ENCODE measurements around the gene TRAPPC2B.
A peak's percentile ranks its signal among the peaks of the same experiment; 100 is the strongest.

The TRAPPC2B gene

GRCh38 chr19:57362997-57363687 lies at the start of gene TRAPPC2B, which contains the start of gene ZNF547:
Gene TRAPPC2B, plus strand, starts transcription at chr19:57363551. Its CDS starts 1,283 bp downstream, at chr19:57364834.
Gene ZNF547, plus strand, starts transcription at chr19:57363551. Its CDS starts 5,005 bp downstream, at chr19:57368556.
- peak; percentile 77 to 92 (median 89) for DNase-seq (ENCODE audit: low read depth in 2 of 3, low spot score in 2 of 3)

DNA sequence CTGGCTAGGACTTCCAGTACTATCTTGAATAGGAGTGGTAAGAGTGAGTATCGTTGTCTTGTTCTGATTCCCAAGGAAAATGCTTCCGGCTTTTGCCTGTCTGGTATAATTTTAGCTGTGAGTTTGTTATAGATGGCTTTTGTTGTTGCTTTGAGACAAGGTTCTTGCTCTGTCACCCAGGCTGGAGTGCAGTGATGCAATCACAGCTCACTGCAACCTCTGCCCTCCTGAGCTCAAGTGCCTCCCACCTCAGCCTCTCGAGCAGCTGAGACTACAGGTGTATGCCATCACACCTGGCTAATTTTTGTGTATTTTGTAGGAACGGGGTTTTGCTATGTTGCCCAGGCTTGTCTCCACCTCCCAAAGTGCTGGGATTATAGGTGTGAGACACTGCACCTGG lies 49.2 kb upstream of the TRAPPC2B start:
- no peak for DNase-seq (ENCODE audit: low read depth in 2 of 3, low spot score in 2 of 3)

DNA sequence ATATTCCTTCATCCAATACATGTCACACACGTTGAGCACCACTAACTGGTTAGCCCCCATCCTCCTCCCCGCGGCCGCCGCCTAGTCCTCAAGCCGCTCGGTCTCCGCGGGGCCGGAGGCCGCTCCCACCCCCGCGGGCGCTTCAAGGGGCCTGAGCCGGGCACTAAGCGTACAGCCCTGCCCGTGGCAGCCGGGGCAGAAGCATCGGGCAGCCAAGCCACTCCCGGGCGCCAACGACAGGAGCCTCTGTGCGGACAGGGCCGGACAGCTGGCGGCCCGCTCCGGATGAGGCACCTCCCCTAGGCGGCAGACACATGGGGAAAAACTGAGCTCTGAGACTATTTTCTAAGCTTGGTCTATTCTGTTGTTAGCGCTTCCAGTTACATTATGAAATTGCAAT lies 45.8 kb upstream of the TRAPPC2B start:
- DNase-seq (ENCODE audit: low read depth in 2 of 3, low spot score in 2 of 3): no peak

- DNase-seq (ENCODE audit: low read depth in 2 of 3, low spot score in 2 of 3): no peak
These were observed 43.5 kb upstream of the TRAPPC2B start for GRCh38 chr19:57319869-57320179.

GRCh38 chr19:57320180-57321084 lies 42.9 kb upstream of the TRAPPC2B start, which contains the start of gene ZNF543:
Gene ZNF543, plus strand, starts transcription at chr19:57320472. Its CDS starts 382 bp downstream, at chr19:57320854.
- peak; percentile 77 to 80 (median 80) for DNase-seq (ENCODE audit: low read depth in 2 of 3, low spot score in 2 of 3)

DNA sequence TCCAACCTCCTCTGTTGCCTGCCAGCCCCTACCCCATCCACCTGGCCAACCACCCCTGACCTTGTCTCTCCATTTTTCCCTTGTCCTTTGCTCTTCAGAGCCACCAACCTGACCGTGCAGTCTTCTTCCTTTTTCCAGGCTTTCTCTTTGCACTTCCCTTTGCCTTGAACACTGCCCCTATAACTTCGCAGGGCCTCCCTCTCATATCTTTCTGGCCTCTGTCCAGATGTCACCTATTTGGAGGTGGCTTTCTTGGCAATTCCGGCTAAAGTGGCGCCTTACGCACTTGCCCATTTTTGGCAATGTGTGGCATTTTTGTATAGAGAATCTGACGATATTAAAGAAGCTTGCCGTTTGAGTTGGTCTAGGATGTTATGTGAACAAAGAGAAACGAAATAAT lies 42.2 kb upstream of the TRAPPC2B start:
- DNase-seq (ENCODE audit: low read depth in 2 of 3, low spot score in 2 of 3): no peak

GRCh38 chr19:57321751-57322150 lies 41.6 kb upstream of the TRAPPC2B start:
- DNase-seq (ENCODE audit: low read depth in 2 of 3, low spot score in 2 of 3): no peak

GRCh38 chr19:57324992-57325391 lies 38.4 kb upstream of the TRAPPC2B start:
- no peak for DNase-seq (ENCODE audit: low read depth in 2 of 3, low spot score in 2 of 3)

- no peak for DNase-seq (ENCODE audit: low read depth in 2 of 3, low spot score in 2 of 3)
These were observed 35.4 kb upstream of the TRAPPC2B start for GRCh38 chr19:57327993-57328392.

- no peak for DNase-seq (ENCODE audit: low read depth in 2 of 3, low spot score in 2 of 3)
These were observed 29.2 kb upstream of the TRAPPC2B start for GRCh38 chr19:57334191-57334590.

- no peak for DNase-seq (ENCODE audit: low read depth in 2 of 3, low spot score in 2 of 3)
These were observed 24.5 kb upstream of the TRAPPC2B start for GRCh38 chr19:57338877-57339276.

- no peak for DNase-seq (ENCODE audit: low read depth in 2 of 3, low spot score in 2 of 3)
These were observed 20.8 kb upstream of the TRAPPC2B start for GRCh38 chr19:57342582-57342981.

DNA sequence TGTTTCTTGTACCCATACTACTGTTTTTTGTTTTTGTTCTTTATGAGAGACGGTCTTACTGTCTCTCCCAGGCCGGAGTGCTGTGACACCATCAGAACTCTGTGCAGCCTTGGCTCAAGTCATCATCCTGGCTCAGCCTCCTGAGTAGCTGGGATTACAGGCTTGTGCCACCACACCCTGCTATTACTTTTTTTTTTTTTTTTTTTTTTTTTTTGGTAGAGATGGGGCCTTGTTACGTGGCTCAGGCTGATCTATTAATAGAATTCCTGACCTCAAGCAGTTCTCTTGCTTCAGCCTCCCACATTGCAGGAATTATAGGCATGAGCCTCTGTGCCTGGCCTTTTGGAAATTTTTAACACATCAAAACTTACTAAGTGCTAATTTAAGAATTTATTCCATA lies 15.2 kb upstream of the TRAPPC2B start:
- no peak for DNase-seq (ENCODE audit: low read depth in 2 of 3, low spot score in 2 of 3)

DNA sequence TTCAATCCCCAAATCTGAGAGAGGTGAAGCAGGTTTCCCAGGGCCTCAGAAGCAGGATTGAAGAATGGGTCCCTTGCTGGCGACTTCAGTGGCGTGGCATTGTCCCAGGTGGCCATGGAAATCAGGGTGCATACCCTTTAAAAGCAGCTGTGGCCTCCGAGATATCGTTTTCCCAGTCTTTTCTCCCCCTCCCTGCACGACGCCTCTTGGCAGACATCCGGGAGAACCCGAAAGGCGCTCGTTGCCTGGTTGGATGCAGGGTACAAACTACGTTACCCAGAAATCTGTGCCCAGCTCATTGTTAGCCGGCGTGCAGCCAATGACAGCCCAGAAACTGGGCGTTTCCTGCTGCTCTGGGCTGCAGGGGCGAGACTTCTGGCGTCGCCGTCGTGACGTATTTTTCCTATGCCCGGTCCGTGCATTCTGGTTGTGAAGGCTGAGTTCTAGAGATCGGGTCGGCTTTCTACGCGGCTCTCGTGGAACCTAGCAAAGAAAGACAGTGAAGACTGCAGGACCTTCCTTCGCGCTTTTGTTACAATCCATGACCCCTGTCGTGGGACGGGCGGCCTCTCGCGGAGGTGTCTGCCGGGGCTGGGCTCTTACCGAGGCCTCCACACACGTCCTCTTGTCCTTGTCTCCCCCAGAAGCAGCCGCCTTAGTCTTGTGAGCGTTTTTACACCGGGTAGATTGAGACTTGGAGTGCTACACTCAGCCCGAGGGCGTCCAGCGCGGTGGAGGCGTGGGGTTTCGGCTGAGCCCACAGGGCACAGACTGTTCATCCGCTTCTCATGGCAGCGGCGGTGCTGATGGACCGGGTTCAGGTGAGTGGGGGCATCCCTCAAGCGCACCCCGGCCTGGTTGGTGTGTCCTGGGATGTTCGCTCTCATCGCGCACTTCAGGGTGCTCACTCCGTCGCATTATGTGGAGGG lies 12.2 kb upstream of the TRAPPC2B start, which contains the start of gene ZNF304:
Gene ZNF304, plus strand, starts transcription at position 395 of the 929 bp plus-strand sequence. Its CDS starts 394 bp downstream, at position 789.
- peak; percentile 34 to 68 (median 58) for DNase-seq (ENCODE audit: low read depth in 2 of 3, low spot score in 2 of 3)

- no peak for DNase-seq (ENCODE audit: low read depth in 2 of 3, low spot score in 2 of 3)
These were observed 11.5 kb upstream of the TRAPPC2B start for GRCh38 chr19:57351867-57352266.

DNA sequence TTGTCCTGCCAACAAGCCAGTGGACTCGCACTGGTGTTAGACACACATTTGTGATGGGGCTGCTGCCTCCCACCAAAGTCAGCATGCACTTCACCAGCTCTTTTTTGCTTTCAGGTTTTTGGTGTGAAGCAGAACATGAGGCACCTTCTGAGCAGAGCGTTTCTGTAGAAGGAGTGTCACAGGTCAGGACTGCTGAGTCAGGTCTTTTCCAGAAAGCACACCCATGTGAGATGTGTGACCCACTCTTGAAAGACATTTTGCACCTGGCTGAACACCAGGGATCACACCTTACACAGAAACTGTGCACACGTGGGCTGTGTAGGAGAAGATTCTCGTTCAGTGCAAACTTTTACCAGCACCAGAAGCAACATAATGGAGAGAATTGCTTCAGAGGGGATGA lies 7.4 kb upstream of the TRAPPC2B start:
- DNase-seq (ENCODE audit: low read depth in 2 of 3, low spot score in 2 of 3): no peak

DNA sequence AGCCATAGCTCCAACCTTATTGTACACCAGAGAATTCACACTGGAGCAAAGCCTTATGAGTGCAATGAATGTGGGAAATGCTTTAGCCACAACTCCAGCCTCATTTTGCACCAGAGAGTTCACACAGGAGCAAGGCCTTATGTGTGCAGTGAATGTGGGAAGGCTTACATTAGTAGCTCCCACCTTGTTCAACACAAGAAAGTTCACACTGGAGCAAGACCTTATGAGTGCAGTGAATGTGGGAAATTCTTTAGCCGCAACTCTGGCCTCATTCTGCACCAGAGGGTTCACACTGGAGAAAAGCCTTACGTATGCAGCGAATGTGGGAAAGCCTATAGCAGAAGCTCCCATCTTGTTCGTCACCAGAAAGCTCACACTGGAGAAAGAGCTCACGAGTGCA lies 5.9 kb upstream of the TRAPPC2B start:
- DNase-seq (ENCODE audit: low read depth in 2 of 3, low spot score in 2 of 3): no peak

DNA sequence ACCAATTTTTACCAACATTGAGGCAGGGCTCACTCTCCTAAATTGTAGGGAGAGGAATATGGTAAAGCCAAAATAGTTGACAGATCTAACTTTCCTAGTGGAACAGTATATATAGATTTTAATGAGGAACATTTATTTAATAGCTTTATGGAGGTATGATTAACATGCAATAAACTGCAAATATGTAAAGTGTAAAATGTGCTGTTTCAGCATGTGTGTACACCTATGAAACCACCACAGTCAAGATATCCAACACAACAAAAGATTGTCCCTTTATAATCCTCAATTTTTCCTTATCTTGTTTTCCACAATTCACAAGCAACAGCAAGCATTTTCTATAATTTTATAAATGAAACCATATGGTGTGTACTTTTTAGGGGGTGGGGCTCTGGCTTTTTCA lies 4.1 kb upstream of the TRAPPC2B start:
- DNase-seq (ENCODE audit: low read depth in 2 of 3, low spot score in 2 of 3): no peak

DNA sequence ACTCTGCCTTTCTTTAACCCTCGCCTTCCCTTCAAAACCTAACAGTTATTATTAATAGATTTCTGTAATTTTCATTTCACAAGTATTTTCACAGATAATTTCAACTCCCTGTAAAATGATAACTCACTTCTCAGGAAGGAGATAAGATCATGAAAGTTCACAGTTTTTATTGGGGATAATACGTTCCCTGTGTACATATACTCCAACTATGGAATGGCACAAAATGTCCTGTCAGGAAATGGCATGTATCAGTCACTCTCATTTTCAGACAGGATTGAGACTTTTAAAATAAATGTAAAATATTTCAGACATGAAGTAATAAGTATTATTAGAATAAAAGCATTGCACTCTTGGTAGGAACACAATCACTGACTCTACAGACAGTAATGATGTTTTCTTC lies 932 bp upstream of the TRAPPC2B start:
- DNase-seq (ENCODE audit: low read depth in 2 of 3, low spot score in 2 of 3): no peak

- DNase-seq (ENCODE audit: low read depth in 2 of 3, low spot score in 2 of 3): no peak
These were observed 384 bp downstream of the TRAPPC2B start for GRCh38 chr19:57363688-57364181.

GRCh38 chr19:57366776-57367175 lies 3.4 kb downstream of the TRAPPC2B start:
- DNase-seq (ENCODE audit: low read depth in 2 of 3, low spot score in 2 of 3): no peak

Data from activated CD8-positive, alpha-beta memory T cell treated with anti-CD3 and anti-CD28 coated beads for 48 hours (primary cell).